ENCODE results near the gene SMIM17.
"Not testable (repeated sequence)": the region's sequence is repeated elsewhere in the genome, so short reads cannot be mapped to it uniquely, and the experiment has no call there.

The SMIM17 gene

DNA sequence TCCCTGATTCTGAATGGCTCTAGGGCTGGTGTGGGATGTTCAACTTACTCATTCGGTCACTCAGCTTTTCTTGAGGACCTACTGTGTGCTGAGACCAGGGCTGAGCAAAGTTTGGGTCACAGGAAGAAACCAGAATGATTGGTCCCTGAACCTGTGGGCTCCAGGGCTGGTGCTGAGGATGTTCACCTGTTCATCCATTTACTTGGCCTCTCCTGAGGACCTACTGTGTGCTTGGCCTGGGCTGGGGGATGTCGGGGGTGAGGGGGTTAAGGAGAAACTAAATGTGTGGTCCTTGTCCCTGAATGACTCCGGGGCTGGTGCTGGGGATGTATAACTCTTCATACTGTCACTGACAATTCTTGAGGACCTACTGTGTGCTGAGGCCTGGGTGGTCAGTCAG lies 18.3 kb downstream of the SMIM17 start:
- DNase-seq, result no peak

GRCh38 chr19:56663931-56664500 lies 21.1 kb downstream of the SMIM17 start:
- no peak for DNase-seq

DNA sequence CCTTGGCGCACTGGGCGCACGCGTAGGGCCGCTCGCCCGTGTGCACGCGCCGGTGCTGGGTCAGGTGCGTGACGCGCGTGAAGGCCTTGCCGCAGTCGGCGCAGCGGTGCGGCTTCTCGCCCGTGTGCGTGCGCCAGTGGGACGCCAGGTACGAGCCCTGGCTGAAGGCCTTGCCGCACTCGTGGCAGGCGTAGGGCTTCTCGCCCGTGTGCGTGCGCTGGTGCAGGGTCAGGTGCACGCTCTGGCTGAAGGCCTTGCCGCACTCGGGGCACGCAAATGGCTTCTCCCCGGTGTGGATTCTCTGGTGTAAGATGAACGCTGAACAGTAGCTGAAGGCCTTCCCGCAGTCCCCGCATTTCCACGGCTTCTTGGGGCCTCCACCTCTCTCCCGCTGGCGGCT lies 21.6 kb downstream of the SMIM17 start:
- DNase-seq, result no peak

GRCh38 chr19:56667311-56667870 lies 24.4 kb downstream of the SMIM17 start:
- DNase-seq, result no peak

DNA sequence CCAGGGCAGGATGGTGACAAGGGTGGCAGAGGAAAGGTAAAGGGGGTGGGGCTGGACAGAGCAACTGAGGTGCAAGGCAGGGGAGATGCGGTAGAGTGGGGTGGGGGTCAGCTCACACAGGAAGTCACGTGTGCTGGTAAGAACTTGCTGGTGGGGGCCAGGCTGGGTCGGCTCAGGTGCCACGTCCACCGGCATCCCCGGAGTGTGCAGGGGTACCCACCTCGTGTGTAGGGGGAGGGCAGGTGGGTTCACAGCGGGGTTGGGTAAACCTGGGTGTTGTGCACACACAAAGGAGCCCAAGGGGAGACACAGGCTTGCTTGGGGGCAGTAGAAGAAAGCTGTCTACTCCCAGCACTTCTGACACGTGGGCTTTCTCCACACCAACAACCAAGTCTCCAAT lies 25.7 kb downstream of the SMIM17 start:
- DNase-seq, result no peak

DNA sequence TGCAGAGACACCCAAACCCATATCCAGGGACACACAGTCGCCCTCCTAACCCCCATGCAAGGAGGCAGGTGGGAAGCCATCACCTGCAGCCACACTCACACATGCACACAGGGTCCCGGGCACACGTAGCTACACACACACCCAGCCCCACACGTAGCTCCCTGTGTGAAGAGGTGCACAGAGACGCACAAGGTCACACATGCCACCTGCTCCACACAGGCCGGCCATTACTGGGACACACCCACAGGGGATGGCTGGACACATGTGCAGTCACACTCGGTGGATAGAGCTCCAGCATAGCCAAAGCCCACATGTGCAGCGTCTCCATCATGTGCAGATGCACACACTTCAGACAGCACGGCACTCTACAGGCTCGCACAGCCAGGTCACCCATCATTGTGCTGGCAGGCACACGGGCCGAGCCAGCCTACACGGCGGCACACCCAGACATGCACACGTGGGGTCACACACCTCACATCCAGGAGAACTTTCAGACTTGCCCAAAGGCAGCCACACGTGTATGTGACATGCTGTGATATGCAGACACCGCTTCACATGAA lies 27.5 kb downstream of the SMIM17 start:
- DNase-seq, result no peak

GRCh38 chr19:56670961-56671612 lies 28.1 kb downstream of the SMIM17 start:
- no peak for DNase-seq

- DNase-seq, result peak; percentile 97
Measured at GRCh38 chr19:56671613-56671994, 28.6 kb downstream of the SMIM17 start, which contains the start of gene ZNF835. Gene ZNF835, minus strand, starts transcription at chr19:56671757. Its CDS starts 6,559 bp downstream, at chr19:56665198.

- DNase-seq, result not testable (repeated sequence)
Measured at GRCh38 chr19:56672610-56673009, 29.7 kb downstream of the SMIM17 start.

GRCh38 chr19:56678205-56678604 lies 35.2 kb downstream of the SMIM17 start:
- no peak for DNase-seq

DNA sequence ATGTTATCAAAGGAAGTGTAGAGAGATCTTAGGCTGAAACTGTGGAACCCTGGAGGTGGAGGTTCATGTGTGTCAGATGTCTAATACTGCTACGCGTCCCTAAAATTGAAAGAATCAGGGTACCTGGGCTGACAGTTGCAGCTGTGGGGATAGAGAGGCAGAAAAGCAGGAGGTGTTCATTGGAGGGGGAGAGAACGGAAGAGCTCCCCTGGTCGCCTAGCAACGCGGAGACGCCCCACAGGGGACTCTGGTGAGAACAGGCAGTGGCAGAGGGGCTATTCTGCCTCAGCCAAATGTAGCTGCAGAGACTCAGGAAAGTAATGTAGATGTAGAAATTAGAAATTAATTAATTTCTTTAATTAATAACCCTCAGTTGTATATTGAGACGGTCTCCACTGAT lies 38.7 kb downstream of the SMIM17 start:
- no peak for DNase-seq

GRCh38 chr19:56683116-56683515 lies 40.2 kb downstream of the SMIM17 start:
- DNase-seq, result no peak

- no peak for DNase-seq
Measured at GRCh38 chr19:56687031-56687430, 44.1 kb downstream of the SMIM17 start.

DNA sequence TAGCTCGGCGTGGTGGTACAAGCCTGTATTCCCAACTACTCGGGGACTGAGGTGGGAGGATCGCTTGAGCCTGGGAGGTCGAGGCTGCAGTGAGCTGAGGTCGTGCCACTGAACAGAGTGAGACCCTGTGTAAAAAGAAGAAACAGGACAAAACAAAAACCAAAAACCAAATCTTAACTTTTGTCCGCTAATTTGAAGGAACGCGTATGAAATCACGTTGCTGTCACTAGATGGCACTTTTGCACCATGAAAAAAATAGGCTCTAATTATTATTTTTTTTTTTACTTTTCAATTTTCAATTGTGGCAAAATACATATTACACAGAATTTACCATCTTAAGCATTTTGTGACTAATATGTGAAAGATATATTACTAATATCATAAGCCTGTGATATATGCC lies 46.2 kb downstream of the SMIM17 start:
- DNase-seq, result no peak

- no peak for DNase-seq
Measured at GRCh38 chr19:56690670-56691069, 47.7 kb downstream of the SMIM17 start.

- DNase-seq, result no peak
Measured at GRCh38 chr19:56692206-56692895, 49.4 kb downstream of the SMIM17 start.

DNA sequence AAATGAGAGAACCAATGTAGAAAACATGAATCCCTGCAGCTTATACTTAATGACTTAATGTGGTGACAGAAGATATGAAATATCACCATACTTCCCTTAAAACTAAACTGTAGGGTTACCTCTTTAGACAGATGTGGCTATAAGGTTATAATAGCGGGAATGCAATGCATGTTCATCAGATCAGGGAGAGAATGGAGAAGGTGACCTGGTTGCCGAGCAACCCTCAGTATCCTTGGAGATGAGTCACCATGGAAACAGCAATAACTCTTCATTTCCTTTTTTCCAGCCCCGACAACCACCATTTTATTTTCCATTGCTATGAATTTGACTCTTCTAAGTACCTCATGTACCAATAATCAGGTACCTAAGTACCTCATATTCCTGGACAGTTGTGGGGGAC lies 56.6 kb downstream of the SMIM17 start:
- no peak for DNase-seq

DNA sequence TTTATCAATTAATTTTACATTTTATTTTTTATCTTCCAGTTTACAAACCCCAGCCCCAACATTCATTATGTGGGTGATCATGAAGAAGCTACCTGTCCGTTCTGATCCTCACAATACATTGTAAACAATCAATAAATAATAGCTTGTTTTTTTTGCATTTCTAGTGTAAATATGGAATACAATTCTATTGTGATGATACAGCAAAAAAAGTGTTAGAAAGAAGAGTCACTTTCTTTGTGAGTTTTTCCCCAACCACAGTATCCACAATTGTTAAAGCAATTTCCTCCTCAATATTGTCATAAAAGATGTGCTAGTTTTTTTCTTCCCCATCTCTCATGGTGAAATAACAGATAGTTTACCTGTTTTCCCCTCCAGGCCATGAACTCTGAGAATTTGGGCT lies 58.9 kb downstream of the SMIM17 start:
- DNase-seq, result no peak

- DNase-seq, result no peak
Measured at GRCh38 chr19:56705939-56706338, 63.0 kb downstream of the SMIM17 start.
